DMS53 (cell line): ENCODE measurements around the gene DOCK1.

Experiments used
- DNase-seq: peaks from one replicate; lab custom pipeline; 2025; lab: John Stamatoyannopoulos, UW

DOCK1 gene

DNA sequence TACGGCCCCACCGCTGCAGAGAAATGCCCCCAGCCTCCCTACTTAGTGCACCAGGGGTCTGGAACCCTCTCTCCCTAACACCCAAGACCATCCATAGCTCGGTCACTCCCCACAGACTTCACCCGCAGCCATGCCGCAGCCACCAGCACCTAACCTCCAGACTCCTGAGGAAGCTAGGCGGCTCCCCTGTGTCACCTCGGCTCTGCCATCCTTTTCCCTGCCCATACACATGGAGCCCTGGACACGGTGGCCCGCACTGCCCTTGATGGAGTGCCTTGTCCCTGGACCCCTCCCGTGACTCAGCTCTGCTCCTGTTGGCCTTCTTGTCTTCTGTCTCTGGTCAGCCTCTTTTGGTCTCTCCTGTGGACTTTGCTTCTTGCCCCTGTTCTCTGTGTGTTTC, 183.7 kb downstream of the DOCK1 start:
- DNase-seq, result no peak

DNA sequence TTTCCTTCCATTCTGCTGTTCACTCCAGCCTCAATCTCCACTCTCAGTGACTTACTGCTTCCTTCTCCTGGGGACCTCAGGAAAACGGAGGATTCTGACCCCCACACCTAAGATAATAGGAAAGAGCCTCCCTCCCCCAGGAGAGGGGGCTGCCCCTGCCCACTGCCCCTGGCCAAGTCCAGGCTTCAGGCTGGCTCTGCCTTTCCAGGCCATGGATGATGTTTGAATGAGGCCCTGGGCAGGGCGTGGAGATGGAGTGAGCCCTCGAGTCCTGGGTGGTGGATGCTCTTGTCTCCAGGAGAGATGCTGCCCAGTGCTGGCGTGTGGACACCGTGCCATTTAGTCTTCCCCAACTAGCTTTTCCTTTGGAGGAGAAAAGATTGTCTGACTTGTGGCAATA, 184.2 kb downstream of the DOCK1 start:
- no peak for DNase-seq

DNA sequence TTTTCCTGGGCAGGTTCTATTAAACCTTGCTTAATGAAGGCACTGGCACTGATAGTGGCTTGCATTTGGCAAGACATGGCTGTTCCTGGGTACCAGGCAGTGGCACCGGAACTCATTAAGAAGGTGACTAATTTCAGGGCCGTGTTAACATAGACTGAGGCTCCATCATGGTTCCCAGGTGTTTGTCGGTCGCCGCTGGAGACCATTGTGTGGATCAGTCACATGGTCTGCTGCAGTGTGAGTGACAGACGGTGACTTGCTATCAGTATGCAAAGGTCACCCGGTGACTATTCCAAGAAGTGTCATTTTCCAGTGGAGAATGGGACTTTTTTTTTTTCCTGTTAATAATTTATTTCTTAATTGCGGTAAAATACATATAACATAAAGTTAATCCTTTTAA, 184.9 kb downstream of the DOCK1 start:
- peak; percentile 50 for DNase-seq

DNA sequence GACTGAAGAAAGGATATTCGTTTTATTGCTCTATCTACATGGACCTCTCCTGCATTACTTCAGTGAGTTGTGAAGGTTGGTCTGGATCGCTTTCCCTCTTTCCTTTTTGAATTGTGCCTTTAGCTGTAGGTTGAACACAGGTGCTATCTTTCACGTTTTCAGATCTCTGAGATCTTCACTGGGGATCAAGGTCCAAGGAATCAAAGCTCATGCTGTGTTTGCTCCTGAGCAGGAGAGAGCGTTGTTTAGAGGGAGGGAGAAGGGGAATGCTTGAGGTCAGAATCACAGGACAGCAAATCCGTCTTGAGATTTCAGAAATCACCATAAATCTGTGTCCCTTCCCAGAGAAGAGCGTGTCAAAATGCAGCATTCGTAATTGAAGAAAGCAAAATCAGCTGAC, 186.1 kb downstream of the DOCK1 start:
- DNase-seq, result no peak

DNA sequence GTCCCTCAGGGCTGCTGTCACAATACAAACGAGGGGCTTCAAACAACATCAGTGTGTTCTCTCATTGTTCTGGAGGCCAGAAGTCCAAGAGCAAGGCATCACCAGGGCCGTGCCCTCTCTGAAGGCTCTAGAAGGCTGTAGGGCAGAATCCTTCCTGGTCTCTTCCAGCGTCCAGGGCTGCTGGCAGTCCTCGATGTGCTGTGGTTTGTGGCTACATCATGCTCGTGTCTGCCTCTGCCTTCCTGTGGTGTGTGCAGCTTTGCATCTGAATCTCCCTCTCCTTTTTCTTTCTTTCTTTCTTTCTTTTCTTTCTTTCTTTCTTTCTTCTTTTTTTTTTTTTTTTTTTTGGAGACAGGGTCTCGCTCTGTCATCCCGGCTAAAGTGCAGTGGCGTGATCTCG, 187.7 kb downstream of the DOCK1 start:
- no peak for DNase-seq

DNA sequence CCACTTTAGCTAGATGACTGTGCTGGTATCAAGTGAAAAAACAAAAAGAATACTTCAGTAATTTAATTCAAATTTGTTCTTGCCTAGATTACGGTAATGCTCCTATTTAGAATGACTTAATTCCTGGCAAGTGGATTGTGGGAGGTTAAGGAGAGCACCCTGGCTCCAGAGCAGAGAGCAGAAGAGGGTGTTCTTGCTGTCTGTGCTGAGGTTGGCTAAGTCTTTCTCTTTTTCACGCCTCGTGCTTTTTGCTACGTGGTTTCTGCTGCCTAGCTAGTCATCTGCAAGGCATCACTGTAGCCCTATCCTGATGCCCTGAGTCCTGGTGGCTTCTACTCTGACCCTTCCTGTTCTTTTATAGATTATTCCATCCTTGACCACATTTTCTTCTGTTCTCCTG, 189.8 kb downstream of the DOCK1 start:
- DNase-seq, result no peak

DNA sequence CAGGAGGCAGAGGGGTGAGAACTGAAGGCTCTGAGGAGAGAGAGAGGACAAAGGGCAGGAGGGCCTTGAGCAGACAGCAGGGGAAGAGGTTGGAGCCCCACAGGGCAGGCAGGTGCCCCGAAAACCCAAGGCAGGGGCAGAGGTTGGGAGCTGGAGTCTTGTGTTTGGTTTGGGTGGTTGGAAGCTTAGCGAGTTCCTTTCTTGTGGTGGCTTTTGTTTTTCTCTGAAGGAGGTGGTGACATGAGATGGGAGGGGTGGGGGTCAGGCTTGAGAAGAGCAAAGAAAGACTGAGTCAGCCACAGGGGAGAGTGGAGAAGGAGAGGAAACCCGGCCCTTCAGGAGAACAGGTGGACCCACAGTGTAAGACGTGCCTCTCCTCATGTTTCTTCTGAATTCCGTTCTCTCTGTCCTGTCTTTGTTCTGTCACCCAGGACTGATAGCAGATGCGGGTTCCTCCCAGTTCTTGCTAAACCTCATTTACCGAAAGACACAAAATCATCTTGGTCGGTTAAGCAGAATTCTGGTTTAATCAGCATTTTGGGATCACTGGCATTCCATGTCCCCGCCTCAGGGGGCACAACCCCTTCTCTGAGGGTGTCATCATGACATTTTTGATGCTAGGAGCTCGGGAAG, 195.9 kb downstream of the DOCK1 start:
- peak; percentile 30 for DNase-seq

DNA sequence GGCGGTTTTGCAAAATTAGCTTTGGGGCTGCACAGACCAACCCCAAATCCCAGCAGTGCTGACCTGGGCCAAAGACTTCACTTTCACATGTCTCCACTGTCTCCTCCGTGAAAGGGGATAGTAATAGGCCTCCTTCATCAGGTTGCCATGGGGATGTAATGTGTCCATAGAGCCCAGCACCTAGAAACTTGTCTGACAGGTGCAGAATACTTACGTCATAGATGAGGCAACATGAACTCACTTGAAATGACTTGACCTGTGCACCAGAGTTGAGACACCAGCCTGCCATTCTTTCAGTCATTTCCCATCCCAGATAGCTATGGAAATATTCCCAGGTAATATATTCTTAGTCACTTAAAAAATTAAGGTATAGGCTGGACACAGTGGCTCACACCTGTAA, 196.9 kb downstream of the DOCK1 start:
- DNase-seq, result peak; percentile 96

DNA sequence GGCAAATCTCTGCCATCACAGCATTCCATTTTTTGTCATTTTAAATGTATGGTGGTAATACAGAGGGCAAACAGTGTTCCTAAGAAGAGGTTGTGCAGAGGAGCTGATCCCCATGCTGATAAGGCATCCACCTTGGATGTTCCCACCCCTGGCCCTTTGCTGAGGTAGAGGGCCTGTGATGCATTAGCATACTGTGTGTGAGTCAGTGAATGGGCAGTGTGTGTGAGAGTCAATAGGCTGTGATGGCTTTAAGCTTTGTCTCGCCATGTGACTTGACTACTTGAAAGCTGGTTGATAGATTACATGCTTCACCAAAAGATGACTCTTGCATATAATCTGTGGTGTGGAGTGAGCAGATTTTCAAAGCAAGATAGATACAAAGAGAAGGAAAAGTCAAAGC, 209.9 kb downstream of the DOCK1 start:
- DNase-seq, result no peak

DNA sequence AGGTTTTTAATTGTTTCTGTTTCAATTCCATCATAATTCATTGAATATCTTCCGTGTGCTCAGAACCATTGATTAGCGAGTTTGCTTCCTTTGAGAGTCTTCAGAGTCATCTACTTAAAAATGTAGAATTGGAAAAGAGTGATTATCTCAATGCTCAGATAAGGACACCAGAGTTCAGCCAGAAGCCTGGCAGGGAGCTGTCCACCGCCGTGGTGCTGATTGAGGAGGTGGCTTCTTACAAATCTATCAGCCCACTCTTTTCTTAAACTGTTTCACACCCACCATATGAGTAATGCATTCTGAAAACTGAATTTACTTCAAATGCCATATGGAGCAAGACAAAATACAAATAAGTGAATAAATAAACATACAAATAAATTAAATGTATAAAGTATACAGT, 211.9 kb downstream of the DOCK1 start:
- no peak for DNase-seq

DNA sequence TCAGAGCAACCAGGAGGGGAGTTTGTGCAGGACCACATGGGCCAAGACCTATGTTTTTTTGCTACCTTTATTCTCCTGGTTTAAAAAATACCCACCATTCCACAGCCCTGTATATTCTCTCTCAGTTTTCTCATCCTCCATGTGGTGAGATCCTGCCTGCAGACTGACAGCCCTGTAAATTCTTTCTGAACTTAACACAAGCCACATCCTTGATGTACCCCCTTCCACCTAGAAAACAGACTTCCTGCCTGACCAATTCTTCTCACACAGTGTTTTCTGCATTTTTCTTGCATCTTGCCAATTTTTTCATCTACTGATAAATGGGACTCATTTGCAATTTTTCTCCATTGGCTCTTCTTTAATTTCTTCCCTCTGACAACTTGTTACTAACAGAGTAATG, 212.8 kb downstream of the DOCK1 start:
- DNase-seq, result no peak

DNA sequence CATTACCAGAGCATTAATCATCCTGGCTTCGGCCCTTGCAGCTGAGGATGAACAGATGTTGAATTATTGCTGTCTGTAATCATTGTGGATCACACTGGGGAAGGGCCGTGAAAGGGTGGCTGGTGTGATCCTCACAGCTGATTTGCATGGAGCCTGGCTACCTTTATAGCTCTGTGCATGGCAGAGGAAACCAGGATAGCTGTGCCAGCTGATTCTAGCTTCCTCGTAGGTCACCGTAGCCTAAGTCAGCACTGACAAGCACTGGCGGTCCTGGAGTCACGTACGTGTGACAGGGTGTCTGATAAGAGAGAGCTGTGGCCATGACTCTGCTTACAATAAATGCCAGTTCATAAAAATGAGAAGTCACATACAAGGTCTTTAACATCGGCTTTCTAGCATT, 214.7 kb downstream of the DOCK1 start:
- DNase-seq, result no peak

DNA sequence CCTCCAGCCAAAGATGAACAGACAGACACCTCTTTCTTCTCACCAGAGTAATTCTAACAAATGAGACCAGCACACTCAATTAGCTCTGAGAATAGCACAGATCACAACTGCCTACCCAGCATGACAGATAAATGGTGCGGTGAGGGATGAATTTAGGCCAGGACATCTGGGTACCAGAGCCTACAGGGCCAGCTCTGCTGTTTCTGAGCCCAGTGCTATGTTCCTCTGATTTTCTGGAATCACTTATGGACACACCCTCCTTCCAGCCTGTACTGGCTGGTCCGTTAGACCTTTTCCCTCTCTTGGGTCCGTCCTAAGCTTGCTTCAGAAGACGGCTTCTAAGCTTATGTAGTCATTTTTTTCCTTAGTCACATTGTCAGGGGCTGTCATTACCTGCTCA, 217.6 kb downstream of the DOCK1 start:
- no peak for DNase-seq

DNA sequence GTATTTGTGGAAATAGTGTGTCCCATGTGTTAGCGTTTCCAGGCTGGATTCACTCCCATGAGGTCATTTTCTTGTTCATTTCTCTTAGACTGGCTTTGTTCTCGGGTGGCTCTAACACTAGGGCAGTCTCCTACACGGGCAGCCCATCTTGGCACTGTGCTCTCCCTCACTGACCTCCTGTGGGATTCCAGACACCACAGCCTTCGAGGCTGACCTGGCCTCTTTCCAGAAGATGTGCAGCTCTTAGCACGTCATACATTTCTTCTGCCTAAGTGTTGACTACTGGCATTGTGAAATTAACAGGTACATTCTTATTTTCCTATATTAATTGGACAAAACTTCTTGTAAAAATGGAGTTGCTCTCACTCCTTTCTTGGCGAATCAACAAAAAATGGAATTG, 218.4 kb downstream of the DOCK1 start:
- no peak for DNase-seq

DNA sequence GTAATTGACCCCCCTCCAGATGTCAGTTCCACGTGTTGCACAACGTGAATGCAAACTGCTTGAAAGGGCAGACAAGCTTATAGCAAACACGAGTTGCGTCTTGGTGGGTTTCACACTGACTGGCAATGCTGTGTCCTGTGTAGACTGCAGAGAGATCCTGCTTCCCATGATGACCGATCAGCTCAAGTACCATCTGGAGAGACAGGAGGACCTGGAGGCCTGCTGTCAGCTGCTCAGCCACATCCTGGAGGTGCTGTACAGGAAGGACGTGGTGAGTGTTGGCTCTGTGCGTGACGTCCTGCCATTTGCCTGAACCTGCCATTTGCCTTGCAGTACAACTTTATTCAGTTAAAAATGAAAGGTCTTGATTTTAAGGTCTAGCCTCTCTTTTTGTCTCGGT, 220.1 kb downstream of the DOCK1 start:
- DNase-seq, result no peak

DNA sequence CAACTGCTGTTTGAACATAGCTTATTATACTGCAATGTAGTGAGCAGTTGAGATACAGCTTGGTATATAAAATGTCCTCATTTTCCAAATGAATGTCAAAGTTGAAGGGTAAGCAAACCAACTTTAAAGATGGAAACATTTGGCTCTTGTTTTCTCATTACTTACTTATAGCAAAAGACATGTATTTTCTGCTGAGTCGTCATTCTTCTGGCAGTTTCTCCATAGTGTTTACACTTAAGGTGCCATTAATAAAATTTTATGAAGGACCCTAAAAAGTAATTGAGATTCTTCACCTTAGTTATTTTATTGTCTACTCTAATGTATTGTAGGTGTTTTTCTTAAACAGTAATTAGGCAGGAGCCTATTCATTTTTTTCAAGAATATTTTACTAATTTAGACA, 222.6 kb downstream of the DOCK1 start:
- no peak for DNase-seq

DNA sequence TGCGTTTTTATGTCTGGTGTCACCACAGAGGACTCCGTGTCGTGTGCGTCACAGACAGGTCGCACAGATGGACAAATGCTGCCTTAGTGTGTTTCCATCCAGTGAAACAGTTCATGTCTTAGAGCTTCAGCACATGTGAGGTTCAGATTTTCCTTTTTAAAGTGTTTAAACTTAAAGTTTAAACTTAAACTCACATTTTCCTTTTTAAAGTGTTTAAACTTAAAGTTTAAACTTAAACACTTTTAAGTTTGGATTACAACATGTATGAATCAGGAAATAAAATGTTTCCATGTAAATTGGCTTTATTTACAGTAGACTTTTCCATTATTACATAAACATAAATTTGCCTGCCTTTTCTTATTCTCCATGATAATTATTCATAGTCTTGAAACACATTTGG, 223.9 kb downstream of the DOCK1 start:
- no peak for DNase-seq

DNA sequence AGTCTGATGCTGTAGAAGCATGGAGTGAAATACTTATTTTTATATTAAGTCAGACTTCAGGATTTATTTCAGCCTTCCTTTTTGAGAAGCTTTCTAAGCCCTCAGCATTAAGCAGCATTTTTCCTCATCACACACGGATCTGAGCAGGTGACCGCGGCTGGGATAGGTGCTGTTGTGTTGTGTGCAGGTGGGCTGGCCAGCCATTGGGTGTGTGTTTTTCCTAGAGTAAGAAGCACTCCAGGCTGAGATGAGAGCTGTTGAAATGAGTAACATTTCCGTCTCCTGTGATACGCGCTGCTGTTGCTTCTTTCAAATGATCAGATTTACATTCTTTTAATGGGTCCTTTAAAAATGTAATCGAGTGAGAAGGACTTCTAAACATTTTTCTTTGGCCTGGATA, 227.2 kb downstream of the DOCK1 start:
- peak; percentile 12 for DNase-seq

DNA sequence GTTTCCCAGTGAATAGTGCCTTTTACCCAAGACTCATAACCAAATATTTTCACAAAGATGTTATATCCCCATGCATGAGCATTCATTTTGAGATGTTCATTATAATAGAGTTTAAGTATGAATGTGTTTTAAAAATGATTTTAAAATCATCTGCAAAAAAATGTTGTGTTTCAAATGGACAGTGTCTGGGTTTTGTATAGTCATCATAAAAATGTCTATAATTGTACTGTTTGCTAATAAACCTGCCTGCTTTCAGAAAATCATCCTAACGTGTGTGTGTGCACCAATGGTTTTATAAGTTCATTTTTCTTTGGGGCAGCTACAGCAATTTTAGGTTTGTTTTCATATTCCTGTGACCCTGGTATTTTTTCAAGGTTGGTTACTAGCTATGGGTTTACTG, 228.0 kb downstream of the DOCK1 start:
- DNase-seq, result no peak

DNA sequence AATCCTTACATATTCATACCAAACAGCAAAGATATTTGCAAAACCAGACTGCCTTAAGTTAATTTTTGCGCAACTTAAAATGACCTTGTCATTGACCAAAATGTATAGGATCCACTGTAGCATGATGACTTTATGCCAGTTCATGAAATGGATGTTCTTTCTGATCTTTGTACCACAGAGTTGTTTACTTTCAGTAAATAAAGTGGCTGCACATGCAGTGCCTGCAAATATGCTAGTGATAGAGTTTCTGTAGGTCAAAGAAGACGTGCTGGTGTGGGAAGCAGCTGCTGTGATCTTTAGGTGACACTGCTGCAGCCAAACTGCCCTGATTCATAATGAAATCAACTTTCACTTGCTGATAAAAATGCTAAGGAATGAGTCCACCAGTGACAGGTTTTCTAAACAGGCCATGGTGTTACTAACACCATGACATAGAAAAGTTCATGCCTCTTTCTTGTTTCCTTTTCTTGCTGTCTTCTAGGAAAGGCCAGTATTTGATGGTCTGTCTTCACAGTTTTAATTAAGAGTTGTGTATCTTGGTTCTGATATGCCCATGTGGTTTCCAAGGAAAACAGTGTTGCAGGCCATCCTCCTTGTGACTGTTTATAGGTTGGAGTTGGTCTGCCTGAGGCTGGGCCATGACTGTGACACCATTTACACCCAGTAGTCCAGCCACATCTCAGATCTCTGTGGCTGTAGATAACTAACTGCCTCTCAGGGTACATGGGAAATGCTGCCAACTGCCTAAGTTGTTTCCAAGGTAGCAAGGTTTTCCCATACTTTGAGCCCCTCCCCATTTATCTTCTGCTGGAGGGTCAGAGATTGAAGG, 228.7 kb downstream of the DOCK1 start:
- no peak for DNase-seq

DNA sequence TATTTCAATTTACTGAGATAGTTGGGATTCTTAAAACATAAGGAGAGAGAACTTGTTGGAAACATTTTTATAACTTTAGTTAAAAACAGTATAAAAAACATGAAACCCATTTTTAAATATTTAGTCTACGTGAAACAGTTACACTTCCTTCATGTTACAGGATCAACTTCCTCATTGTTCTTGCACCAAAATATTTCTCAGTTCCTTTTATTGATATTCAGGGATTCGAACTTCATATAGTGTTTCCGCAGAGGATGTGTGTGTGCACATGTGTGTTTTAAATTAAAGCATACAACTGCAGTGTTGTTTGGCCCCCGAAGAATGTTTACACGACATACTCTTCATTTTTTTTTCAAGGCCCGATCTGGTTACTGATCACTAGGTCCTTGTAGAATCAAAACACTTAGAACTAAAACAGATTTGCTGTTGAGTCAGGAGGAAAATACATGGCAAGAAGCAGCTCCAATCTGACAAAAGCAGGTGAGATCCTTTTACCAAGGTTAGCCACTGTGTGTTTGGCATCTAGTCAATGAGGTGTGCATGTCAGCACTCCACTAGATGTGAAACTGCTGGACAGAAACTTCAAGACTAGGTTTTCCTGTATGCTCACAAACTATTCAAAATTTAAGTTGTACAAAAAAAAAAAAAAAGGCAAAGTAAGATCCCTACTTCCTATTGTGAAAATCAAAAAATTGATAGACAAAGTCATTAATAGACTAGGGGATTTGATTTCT, 230.8 kb downstream of the DOCK1 start:
- DNase-seq, result no peak

DNA sequence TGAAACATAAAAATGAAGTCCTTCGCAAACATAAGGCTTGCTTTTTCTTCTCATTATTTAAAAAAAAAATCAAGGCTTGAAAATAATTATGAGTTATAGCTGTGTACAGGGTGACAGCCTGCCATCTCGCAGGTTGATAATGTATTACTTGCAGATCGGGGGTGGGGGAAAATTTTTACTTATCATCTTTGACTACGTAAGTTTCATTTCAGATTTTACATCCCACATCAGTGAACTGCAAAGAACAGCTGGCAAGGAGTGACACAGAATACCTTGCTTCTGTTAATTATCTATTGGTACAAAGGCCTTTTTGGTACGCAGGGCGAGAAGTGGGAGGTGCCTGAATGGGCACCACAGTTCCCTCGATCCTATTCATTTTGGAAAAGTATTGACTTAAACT, 232.2 kb downstream of the DOCK1 start:
- DNase-seq, result no peak

DNA sequence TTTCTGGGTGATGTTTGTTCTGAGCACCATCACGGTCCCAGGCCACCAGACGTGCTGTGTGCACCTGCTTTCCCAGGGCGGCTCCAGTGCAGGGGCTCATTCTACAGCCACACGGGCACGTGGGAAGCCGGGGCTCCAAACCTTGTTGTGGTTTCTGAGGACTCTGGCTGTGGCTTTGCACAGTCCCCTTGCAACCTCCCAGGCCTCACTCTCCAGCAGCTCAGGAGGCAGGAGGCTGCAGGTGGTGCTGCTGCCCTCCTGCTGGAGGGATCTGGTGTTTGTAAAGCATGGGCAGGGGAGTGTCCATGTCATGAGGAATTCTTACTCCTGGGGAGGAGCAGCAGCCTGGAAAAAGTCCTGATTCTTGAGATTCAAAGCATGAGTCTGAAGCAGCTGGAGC, 236.9 kb downstream of the DOCK1 start:
- DNase-seq, result no peak
